Activated naive CD4-positive, alpha-beta T cell treated with anti-CD3 and anti-CD28 coated beads, Interleukin-2, amount 50 U/mL, for 72 hours (primary cell): Measurements from ENCODE around the gene DKK3. TPM values are rescaled to one million over a fixed set of nuclear protein-coding genes. Genes with fewer than 3 reads are reported as not detected.

Experiments used
- ATAC-seq, 2 donors: fragments of 150-1000 bp; cut with Tn5 transposase; 2 replicates each; pipeline ENCODE4 v1.10.0; 2021; ENCODE audit warnings: mild to moderate bottlenecking in 2 of 2, moderate library complexity in 2 of 2
- DNase-seq, 2 donors: peaks; one replicate each; pipeline ENCODE4 v3.0.0; 2021 to 2022; ENCODE audit warnings: low spot score in 2 of 2
- H3K27ac Mint-ChIP-seq, 2 donors: one replicate each; pipeline ENCODE4 v1.8.0; 2022; ENCODE audit warnings: mild to moderate bottlenecking in 2 of 2, mixed read lengths in 2 of 2
- H3K36me3 Mint-ChIP-seq, 2 donors: one replicate each; pipeline ENCODE4 v1.8.0; 2022; ENCODE audit warnings: mixed read lengths in 2 of 2
- H3K9me3 Mint-ChIP-seq, 2 donors: one replicate each; pipeline ENCODE4 v1.8.0; 2022; ENCODE audit warnings: mixed read lengths in 2 of 2
- total RNA-seq, 2 donors: library from RNA; stranded (reverse); gene quantifications; one replicate each; pipeline ENCODE4 v1.2.3, GENCODE V29; 2022

The DKK3 gene
- total RNA-seq, 2 donors from 2014 or later, result not detected

- ATAC-seq (no peak), DNase-seq (no peak)
- Mint-ChIP-seq H3K9me3 (no peaks in the 10 kb centered on the region), H3K36me3 (no peaks in the 10 kb centered on the region), H3K27ac (no peak overlapping the region)
Observed at GRCh38 chr11:12015486-12015885, 7.1 kb upstream of the DKK3 start.

DNA sequence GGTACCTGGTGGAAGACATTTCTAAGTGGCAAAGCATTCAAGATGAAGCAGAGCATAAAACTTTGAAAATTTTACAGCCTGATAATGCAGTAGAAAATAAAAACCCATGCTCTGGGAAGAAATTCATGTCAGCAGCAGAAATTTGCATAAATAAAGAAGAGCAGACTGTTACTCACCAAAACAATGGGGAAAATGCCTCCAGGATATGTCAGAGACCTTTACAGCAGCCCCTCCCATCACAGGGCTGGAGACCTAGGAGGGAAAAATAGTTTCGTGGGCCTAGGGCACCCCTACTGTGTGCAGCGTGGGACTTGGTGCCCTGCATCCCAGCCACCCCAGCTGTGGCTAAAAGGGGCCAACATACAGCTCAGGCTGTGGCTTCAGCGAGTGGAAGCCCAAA lies 5.4 kb upstream of the DKK3 start:
- no peak overlapping the region for H3K27ac Mint-ChIP-seq
- H3K9me3 Mint-ChIP-seq, result no peaks in the 10 kb centered on the region
- ATAC-seq, result no peak

GRCh38 chr11:12009617-12010321 lies 1.3 kb upstream of the DKK3 start:
- ATAC-seq (no peak), DNase-seq (no peak)
- no peaks in the 10 kb centered on the region for H3K9me3 Mint-ChIP-seq
- no peak overlapping the region for H3K27ac Mint-ChIP-seq
- H3K36me3 Mint-ChIP-seq, result no peaks in the 10 kb centered on the region

More for the DNA sequence above, 5.4 kb upstream of the DKK3 start:
- DNase-seq, result no peak
- H3K36me3 Mint-ChIP-seq, result no peaks in the 10 kb centered on the region

- H3K9me3 Mint-ChIP-seq, result no peaks in the 10 kb centered on the region
- no peak for DNase-seq
- no peak overlapping the region for H3K27ac Mint-ChIP-seq
- H3K36me3 Mint-ChIP-seq, result no peaks in the 10 kb centered on the region
- peak in 1 of 2 donors; percentile 30 for ATAC-seq
Observed at GRCh38 chr11:12008790-12009616, 577 bp upstream of the DKK3 start.

DNA sequence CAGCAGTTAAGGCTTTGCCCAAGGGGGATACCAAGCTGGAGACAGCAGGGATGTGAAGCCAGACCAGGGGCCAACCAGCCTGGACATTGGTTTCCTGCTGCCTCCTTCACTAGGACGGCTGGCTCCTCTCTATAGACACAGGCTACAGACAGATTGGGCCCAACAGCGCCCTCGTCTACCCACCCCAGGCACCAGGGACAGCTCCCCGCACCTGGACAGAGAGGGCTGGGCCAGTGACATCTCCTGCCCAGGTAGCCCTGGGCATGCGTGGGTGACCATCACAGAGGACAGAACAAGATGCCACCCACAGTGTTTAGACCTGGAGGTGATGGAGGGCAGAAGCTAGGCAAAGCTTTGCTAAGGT lies 1.2 kb downstream of the DKK3 start:
- no peak overlapping the region for H3K27ac Mint-ChIP-seq
- DNase-seq (no peak), ATAC-seq (no peak)
- no peaks in the 10 kb centered on the region for H3K36me3 Mint-ChIP-seq
- no peaks in the 10 kb centered on the region for H3K9me3 Mint-ChIP-seq

DNA sequence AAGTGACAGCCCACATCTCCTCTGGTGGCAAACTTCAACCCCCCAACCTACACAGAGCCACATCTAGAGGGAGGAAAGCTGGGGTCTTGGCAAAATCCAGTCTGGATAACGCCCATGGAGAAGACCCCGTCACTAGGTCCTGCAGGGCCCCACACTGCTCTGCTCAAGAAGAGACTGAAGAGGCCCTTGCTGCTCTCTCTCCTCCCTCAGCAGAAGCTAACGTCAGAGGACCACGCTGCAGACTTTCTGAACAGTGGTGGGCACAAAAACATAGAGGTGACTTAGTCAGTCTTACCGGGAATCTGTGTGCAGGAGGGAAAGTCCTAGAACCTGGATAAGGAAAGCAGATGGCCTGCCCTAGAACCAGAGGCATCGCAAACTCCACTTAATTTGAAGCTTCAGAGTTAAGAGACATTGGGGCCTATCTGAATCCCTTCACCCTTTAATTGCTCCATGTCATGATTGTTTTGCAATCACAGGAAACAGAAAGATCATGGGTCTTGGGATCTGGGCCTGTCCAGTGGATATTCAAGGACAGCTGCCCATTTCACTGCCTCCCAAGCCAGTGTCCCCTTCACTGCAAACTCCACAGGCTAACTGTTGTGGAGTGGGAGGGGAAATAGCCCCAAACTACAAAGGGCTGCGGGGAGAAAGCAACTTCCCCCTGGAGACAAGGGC lies 1.7 kb downstream of the DKK3 start:
- no peak for DNase-seq
- H3K36me3 Mint-ChIP-seq, result no peaks in the 10 kb centered on the region
- no peaks in the 10 kb centered on the region for H3K9me3 Mint-ChIP-seq
- no peak overlapping the region for H3K27ac Mint-ChIP-seq
- no peak for ATAC-seq

DNA sequence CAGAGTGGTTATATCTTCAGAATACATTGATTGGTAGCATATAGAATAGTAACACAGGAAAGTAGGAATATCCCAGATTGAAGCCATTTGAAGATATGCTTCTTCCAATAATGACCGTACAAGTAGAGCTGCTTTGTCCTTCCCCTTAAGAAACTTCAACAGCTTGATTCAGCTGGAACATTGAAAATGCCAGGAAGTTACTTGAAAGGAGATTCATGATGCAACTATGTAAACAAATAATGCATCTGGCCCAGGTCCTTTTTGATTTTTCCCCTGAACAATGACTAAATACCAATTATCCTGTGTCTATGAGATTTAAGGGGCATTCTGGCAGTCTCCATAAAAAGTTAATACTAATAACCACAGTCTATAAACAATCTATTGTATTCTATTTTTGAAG lies 3.0 kb downstream of the DKK3 start:
- Mint-ChIP-seq H3K36me3 (no peaks in the 10 kb centered on the region), H3K27ac (no peak overlapping the region), H3K9me3 (no peaks in the 10 kb centered on the region)
- ATAC-seq, result no peak
- no peak for DNase-seq

DNA sequence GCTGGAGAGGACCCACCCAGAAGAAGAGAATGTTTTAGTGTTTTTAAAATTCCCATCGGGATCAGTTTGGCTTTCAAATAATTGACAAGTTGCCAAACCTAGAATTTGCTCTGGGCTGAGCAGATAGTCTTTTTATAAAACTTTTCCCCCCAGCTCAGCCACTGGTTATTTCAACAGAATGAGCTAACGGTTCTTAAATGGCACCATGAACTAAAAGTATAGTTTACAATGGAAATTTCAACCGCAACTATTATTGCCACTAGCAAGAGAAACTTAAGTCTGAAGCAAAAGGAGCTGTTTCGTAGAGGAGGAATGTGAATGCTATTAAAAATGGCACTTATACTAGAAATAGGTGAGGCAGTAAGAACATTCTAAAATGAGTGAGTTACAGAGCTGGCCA lies 3.4 kb downstream of the DKK3 start:
- ATAC-seq (no peak), DNase-seq (no peak)
- Mint-ChIP-seq H3K36me3 (no peaks in the 10 kb centered on the region), H3K9me3 (no peaks in the 10 kb centered on the region), H3K27ac (no peak overlapping the region)

GRCh38 chr11:12003815-12004214 lies 4.6 kb downstream of the DKK3 start:
- Mint-ChIP-seq H3K9me3 (no peaks in the 10 kb centered on the region), H3K27ac (no peak overlapping the region), H3K36me3 (no peaks in the 10 kb centered on the region)

DNA sequence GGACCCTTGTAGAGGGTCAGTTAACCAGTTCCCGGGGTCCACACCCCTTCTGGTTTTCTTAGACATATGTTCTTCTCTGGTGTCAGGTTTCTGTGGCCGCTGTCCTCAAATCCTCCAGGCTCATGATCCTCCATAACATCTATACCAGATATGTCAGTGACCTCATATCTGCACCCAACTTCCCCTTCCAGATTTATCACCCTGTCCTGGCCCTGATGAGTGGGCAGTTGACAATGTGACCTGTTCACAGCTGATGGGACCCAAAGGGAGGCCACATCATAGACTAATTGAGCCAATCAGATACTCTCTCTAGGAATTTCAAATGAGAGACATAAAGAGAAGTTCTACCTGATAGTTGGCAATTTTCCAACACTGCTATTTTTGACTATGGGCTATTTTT lies 5.1 kb downstream of the DKK3 start:
- Mint-ChIP-seq H3K36me3 (no peaks in the 10 kb centered on the region), H3K27ac (no peak overlapping the region), H3K9me3 (no peaks in the 10 kb centered on the region)
- ATAC-seq (no peak), DNase-seq (no peak)

More at GRCh38 chr11:12003815-12004214, 4.6 kb downstream of the DKK3 start:
- ATAC-seq (no peak), DNase-seq (no peak)

GRCh38 chr11:12001186-12001585 lies 7.2 kb downstream of the DKK3 start:
- H3K36me3 Mint-ChIP-seq, result no peaks in the 10 kb centered on the region
- ATAC-seq (no peak), DNase-seq (no peak)
- H3K9me3 Mint-ChIP-seq, result no peaks in the 10 kb centered on the region
- no peak overlapping the region for H3K27ac Mint-ChIP-seq

DNA sequence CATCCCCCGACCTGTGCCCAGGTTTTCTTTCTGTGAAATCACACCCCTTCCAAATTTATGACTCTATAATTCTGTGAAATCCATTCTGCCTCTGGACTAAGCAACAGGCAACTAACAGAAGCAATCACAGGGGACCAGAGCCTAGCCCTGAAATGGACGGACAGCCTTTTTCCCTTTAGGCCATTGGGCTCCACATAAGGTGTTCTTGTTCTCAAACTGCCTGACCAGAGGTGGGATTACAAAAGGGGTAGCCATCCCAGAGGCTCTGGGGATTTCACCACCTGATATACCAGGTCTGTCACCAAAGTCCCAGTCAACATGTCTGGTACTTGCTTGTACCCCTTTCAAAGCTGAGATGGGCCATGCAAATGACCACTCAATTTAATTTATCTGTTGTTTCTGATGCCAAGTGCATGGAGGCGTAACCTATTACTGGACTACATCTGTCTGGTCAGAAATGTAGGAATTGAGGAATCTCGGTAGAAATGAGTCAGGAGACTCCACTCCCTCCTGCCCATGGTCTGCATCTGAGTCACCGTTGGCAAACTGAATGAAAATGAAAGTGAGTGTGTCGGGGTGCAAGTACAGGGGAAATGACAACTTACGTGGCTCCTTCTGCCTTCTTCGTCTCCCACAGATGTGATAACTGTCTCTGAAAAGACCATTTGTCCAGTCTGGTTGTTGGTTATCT lies 10.2 kb downstream of the DKK3 start:
- H3K36me3 Mint-ChIP-seq, result no peaks in the 10 kb centered on the region
- no peak for DNase-seq
- H3K9me3 Mint-ChIP-seq, result no peaks in the 10 kb centered on the region
- peak overlapping the region in 1 of 2 donors; percentile 18 for H3K27ac Mint-ChIP-seq
- peak; percentile 50 to 74 for ATAC-seq

- H3K9me3 Mint-ChIP-seq, result no peaks in the 10 kb centered on the region
- no peaks in the 10 kb centered on the region for H3K36me3 Mint-ChIP-seq
- no peak overlapping the region for H3K27ac Mint-ChIP-seq
- ATAC-seq (no peak), DNase-seq (no peak)
Observed at GRCh38 chr11:11997049-11997322, 11.4 kb downstream of the DKK3 start.

- ATAC-seq, result no peak
- no peak for DNase-seq
- H3K27ac Mint-ChIP-seq, result no peak overlapping the region
- no peaks in the 10 kb centered on the region for H3K9me3 Mint-ChIP-seq
- H3K36me3 Mint-ChIP-seq, result no peaks in the 10 kb centered on the region
Observed at GRCh38 chr11:11996321-11997048, 11.9 kb downstream of the DKK3 start.

DNA sequence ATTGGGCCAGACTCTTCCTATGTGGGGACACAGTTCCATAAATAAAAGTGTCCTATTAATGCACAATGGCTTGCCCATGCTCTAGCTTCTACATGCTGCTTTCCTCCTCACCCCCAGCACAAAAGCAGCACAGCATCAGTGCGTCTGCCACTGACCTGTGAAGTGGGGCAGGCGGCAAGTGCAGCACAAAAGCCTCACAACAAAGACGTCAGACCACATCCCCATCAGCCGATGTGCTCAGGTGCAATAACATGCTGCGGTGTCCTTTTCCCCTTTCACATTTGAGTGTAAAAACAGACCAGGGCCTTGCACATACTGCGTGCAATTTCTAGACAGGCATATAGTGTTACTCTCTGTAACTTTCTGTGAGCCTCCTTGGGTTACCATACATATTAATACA lies 12.8 kb downstream of the DKK3 start:
- ATAC-seq (no peak), DNase-seq (no peak)
- Mint-ChIP-seq H3K9me3 (no peaks in the 10 kb centered on the region), H3K36me3 (no peaks in the 10 kb centered on the region), H3K27ac (no peak overlapping the region)

DNA sequence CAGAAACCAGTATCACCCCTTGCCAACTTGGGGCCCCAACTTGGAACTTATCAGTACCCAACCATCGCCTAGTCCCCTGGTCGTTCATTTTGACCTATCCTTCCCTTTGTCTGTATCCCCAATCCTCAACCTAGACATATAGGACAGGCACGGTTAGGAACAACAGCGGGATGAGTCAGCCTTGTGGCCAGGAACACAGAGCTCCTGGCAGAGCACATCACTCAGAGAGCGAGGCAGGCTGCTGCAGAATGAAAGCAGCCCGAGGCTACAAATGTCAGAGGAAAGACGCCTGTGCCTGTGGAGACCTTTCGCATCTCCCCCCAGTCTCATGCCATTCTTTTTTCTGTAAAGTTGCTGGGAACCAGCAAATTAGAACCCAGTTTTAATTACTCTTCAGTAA lies 14.6 kb downstream of the DKK3 start:
- Mint-ChIP-seq H3K9me3 (no peaks in the 10 kb centered on the region), H3K36me3 (no peaks in the 10 kb centered on the region), H3K27ac (no peak overlapping the region)
- DNase-seq (no peak), ATAC-seq (no peak)
